GM12873 (cell line): ENCODE results near the gene JAKMIP3.

Experiments
- CTCF ChIP-seq: IDR thresholded peaks from 2 replicates; pipeline ENCODE4 v1.5.1; 2012; ENCODE audit warnings: low read depth, mild to moderate bottlenecking, moderate library complexity, low read length, control low read depth; ENCODE audit not compliant: insufficient read depth; ENCODE audit errors: missing control alignments

Gene JAKMIP3

GRCh38 chr10:132106431-132106830 is 40.7 kb downstream of the JAKMIP3 start:
- no peak for TF ChIP-seq CTCF

DNA sequence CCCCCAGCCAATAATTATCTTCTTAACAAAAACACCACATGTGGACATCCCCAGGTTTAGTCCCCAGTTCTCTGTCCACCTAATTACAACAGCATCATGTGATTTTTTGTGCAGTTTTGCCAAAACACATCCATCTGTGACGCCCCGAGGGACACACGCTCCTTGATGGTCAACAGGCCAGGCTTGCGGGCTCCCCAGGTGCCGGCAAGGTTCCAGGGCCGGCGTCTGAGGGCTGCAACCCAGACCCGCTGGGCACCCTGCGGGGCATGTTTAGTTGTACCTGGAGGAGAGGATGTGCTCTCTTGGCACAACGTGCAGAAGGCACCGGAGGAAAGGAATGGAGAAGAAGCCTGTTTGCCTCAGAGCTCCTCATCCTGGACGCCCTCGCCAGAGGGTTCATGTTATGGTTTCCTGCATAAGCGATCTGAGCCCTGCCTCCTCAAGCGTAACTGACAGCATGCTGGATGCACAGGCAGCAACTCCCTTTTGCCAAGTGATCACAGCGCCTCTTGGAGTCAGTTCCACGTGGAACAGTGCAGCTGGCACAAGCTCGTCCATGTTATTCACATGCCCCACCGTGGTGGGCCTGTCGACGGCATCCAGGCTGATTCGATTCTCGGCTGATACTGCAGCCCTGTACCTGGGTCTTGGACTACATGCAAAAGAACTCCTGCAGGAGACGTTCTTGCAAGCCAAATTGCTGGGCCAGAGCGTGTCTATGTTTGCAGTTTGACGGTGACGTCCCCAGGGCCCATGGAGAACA is 41.6 kb downstream of the JAKMIP3 start:
- no peak for TF ChIP-seq CTCF

DNA sequence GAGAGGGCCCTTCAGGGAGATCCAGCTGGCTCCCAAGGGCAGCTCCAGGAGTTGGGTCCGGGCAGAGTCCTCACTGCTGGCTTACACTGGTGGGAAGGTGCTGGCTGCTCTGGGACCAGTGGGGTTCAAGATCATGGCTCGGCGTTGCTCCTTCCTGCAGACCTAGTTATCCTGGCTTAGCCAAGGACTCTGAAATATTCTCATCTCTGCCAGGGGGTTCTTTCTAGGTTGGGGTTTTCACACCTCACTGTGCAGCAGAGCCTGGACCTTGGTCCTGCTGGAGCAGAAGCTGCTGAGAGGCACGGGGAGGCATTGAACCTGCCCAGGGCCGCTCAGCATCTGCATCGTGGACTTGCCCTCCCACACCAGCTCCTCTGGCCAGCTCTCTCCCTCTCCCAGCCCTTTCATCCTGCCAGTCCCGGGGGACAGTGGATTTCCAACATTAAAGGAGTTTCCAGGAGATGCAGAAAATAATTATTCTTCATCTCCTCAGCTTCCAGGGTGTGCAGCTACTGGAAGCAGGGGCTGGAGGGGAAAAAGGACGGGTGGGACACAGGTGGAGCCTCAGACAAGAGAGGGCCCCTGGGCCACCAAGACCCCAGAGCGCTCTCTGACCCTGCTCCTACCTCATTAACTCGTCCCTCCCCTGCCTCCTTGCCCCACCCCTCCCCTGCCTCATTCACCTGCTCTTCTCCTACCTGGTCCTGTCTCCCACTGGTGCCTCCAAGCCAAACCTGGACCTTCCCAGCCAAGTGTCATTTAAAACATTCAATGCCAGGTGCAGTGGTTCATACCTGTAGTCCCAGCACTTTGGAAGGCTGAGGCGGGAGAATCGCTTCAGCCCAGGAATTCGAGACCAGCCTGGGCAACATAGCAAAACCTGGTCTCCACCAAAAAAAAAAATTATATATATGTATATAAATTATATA is 42.5 kb downstream of the JAKMIP3 start:
- no peak for TF ChIP-seq CTCF

DNA sequence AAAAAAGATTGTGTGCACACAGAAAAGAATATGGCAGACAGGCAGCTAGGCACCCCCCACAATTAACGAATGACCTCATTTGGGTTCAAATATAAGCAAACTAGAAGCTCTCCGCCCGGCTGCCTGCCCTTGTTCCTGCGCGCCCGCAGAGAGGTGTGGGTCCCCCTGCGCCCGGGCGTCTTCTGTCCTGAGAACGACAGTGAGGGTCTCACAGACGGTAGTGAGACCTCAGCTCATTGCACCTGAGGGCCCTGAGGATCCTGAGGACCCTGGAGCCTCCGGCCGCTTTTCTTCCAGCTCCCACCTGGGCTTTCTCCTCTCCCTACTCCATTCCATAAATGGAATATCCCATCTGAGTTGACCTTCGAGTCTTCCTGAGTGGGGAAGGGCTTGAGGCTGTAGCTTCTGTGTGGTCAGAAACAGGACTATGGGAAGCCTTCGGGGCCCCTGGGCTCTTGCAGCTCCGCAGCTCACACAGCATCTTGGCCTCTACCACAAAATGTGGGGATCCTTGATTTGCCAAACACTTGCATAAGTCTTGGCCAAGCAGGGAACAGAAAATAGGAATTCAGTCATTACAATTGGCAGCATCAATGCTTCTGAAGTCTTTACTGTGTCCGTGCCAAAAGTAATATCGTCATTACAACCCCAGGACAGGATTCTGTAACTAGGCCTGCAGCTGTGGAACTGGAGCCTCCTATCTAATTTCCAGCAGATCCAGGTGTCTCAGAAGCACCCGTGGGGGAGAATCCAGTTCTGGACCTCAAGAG is 43.8 kb downstream of the JAKMIP3 start:
- TF ChIP-seq CTCF, result no peak

- no peak for TF ChIP-seq CTCF
These were observed 44.4 kb downstream of the JAKMIP3 start for GRCh38 chr10:132110111-132110521.

GRCh38 chr10:132110713-132111112 is 45.0 kb downstream of the JAKMIP3 start:
- TF ChIP-seq CTCF, result no peak
